ENCODE data around the gene DUSP28.
"Not testable (repeated sequence)": the region's sequence is repeated elsewhere in the genome, so short reads cannot be mapped to it uniquely, and the experiment has no call there.

The DUSP28 gene

GRCh38 chr2:240527153-240527750, 32.9 kb upstream of the DUSP28 start:
- no peak for DNase-seq

GRCh38 chr2:240528406-240529040, 31.6 kb upstream of the DUSP28 start:
- no peak for DNase-seq

- DNase-seq: no peak
Measured at GRCh38 chr2:240529344-240529999, 30.7 kb upstream of the DUSP28 start.

GRCh38 chr2:240530181-240530580, 30.0 kb upstream of the DUSP28 start:
- no peak for DNase-seq

GRCh38 chr2:240531038-240531437, 29.1 kb upstream of the DUSP28 start:
- DNase-seq: no peak

GRCh38 chr2:240532031-240532775, 28.0 kb upstream of the DUSP28 start:
- DNase-seq: no peak

- DNase-seq: no peak
Measured at GRCh38 chr2:240538031-240538780, 22.0 kb upstream of the DUSP28 start.

GRCh38 chr2:240539101-240539500, 21.1 kb upstream of the DUSP28 start:
- not testable (repeated sequence) for DNase-seq

GRCh38 chr2:240539906-240540305, 20.3 kb upstream of the DUSP28 start:
- no peak for DNase-seq

GRCh38 chr2:240551288-240551687, 8.9 kb upstream of the DUSP28 start:
- DNase-seq: no peak

- DNase-seq: no peak
Measured at GRCh38 chr2:240551811-240552210, 8.3 kb upstream of the DUSP28 start.

GRCh38 chr2:240553956-240554480, 6.1 kb upstream of the DUSP28 start:
- DNase-seq: no peak

GRCh38 chr2:240554767-240555493, 5.2 kb upstream of the DUSP28 start:
- DNase-seq: no peak

GRCh38 chr2:240555541-240556250, 4.5 kb upstream of the DUSP28 start:
- DNase-seq: no peak

GRCh38 chr2:240556553-240557100, 3.5 kb upstream of the DUSP28 start:
- DNase-seq: peak; percentile 43

GRCh38 chr2:240557101-240557751, 2.9 kb upstream of the DUSP28 start:
- no peak for DNase-seq

- peak; percentile 67 for DNase-seq
Measured at GRCh38 chr2:240557808-240558207, 2.3 kb upstream of the DUSP28 start, which contains the start of gene ANKMY1. Gene ANKMY1, minus strand, starts transcription at chr2:240557988. Its CDS starts 653 bp downstream, at chr2:240557335.

- DNase-seq: no peak
Measured at GRCh38 chr2:240558236-240558761, 1.9 kb upstream of the DUSP28 start.

- DNase-seq: no peak
Measured at GRCh38 chr2:240559286-240559685, 871 bp upstream of the DUSP28 start.
